ENCODE data around the gene FOXA1. TPM values are rescaled to one million over a fixed set of nuclear protein-coding genes. Genes with fewer than 3 reads are reported as not detected.

Gene FOXA1
- total and polyA plus RNA-seq, 2 of the 4 experiments (the other 2 are of a cell fraction): 0.18 to 0.31 TPM

DNA sequence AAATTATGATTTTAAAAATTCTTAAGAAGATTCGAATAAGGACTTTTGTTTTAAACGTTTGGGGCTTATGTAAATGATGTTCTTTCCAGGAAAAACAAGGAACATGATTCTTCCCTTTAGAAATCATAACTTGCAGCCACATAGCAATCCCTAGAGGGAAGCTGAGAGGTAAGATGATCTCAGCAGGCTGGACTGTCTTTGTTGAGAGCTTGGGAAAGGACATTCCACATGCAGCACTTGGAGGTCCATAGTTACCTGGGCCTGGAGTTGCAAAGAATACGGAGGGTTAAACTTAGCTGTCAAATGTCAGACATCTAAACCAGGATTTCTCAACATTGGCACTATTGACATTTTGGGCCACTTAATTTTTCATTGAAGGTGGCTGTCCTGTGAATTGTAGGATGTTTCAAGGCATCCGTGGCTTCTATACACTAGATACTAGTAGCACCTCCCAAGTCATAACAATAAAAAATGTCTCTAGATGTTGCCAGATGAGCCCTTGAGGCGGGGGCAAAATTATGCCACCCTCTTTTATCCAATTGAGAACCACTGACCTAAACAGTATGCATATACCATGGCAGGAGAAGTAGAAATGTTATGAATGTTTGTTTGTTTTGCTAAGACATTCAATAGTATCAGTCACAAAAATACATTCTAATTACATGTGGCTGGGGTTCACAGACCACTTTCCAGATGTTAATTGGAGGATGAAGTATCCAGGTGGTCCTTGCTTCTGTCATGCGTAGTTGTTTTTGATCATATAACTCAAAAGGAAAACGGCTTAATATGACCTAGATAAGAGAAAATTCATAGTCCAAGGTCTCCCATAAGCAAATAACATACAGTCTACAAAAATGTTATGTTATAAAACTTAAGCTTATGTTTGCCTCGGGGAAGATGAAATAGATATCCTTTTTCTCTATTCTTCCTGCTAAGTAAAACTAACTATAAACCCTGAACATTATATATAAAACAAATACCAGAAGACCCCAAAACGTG, 30.8 kb upstream of the FOXA1 start:
- Histone ChIP-seq H2AK5ac (ENCODE audit: low read depth, low read length) (no peak overlapping the region), H2BK5ac (ENCODE audit: low read depth, low read length, poor library complexity, severe bottlenecking) (no peak overlapping the region), H2AK9ac (replicated peaks; ENCODE audit: low read depth, low read length, poor library complexity) (no peak overlapping the region), H2BK120ac (ENCODE audit: low read depth, low read length) (no peak overlapping the region), H4K5ac (ENCODE audit: low read depth, low read length) (no peak overlapping the region), H3K9me3 (ENCODE audit: control insufficient read depth, insufficient read depth, low read length) (no peaks in the 10 kb centered on the region), H4K20me1 (ENCODE audit: insufficient read depth, low read length) (no peaks in the 10 kb centered on the region), H3K27me3 (ENCODE audit: control insufficient read depth, insufficient read depth, low read length) (no peaks in the 10 kb centered on the region; the same call in 1 of the 2 replicates), H3K79me1 (ENCODE audit: low read depth in 1 of 2, low read length in 2 of 2) (no peaks in the 10 kb centered on the region), H3K4ac (ENCODE audit: low read depth, low read length) (no peak overlapping the region), H2BK15ac (ENCODE audit: low read depth, low read length) (no peak overlapping the region), H3K18ac (ENCODE audit: low read depth, low read length) (no peak overlapping the region), H2AFZ (replicated peaks; ENCODE audit: low read length, poor library complexity) (no peak overlapping the region), H3K9me1 (ENCODE audit: insufficient read depth, low read length) (no peaks in the 10 kb centered on the region), H3K4me1 (ENCODE audit: control insufficient read depth, insufficient read depth, low read length) (peaks cover 2% of the 10 kb centered on the region; the same call in 1 of the 2 replicates), H3K27ac (ENCODE audit: insufficient read depth, low read length) (no peak overlapping the region), H3K4me3 (ENCODE audit: insufficient read depth, low read depth, low read length) (no peak overlapping the region), H4K91ac (ENCODE audit: insufficient read depth, low read depth, low read length) (no peak overlapping the region), H3K56ac (ENCODE audit: extremely low read depth, insufficient read depth, low read length) (no peak overlapping the region), H3K36me3 (ENCODE audit: control insufficient read depth, insufficient read depth, low read length) (no peaks in the 10 kb centered on the region), H3K9ac (ENCODE audit: low read depth, low read length) (no peak overlapping the region), H4K8ac (ENCODE audit: low read depth in 2 of 2, low read length in 2 of 2) (no peak overlapping the region), H3K4me2 (ENCODE audit: low read depth, low read length) (no peak overlapping the region), H2BK20ac (ENCODE audit: low read depth, low read length) (no peak overlapping the region), H3K23ac (ENCODE audit: low read depth, low read length) (no peak overlapping the region), H3K14ac (replicated peaks; ENCODE audit: low read depth, low read length) (no peak overlapping the region)
- ChIA-PET CTCF (no interaction called here), POLR2A (ENCODE audit: unreplicated experiment) (no interaction called here)
- in situ Hi-C loops (cut with MboI; ENCODE audit: low sequenced_read_pairs): no loop called here
- BruUV-seq (replicated peaks): no TSS peak
- TF ChIP-seq MAFK (IDR thresholded peaks at IDR 0.05; ENCODE audit: low read depth, low read length) (no peak), RFX5 (IDR thresholded peaks at IDR 0.05; ENCODE audit: low read depth, low read length) (no peak), MAZ (IDR thresholded peaks at IDR 0.05; ENCODE audit: borderline replicate concordance, low read depth, low read length) (no peak), FOS (IDR thresholded peaks at IDR 0.05; ENCODE audit: low read depth, low read length) (no peak), RAD21 (IDR thresholded peaks at IDR 0.05; ENCODE audit: low read length) (no peak), BHLHE40 (IDR thresholded peaks at IDR 0.05; ENCODE audit: low read depth, low read length) (no peak), CEBPB (IDR thresholded peaks at IDR 0.05; ENCODE audit: low read depth, low read length) (no peak), POLR2A (IDR thresholded peaks at IDR 0.05; ENCODE audit: low read depth, low read length) (no peak), MXI1 (IDR thresholded peaks at IDR 0.05; ENCODE audit: borderline replicate concordance, low read depth, low read length) (no peak), CHD1 (IDR thresholded peaks at IDR 0.05; ENCODE audit: low read depth, low read length) (no peak)
- TF ChIP-seq, protein P1, sequence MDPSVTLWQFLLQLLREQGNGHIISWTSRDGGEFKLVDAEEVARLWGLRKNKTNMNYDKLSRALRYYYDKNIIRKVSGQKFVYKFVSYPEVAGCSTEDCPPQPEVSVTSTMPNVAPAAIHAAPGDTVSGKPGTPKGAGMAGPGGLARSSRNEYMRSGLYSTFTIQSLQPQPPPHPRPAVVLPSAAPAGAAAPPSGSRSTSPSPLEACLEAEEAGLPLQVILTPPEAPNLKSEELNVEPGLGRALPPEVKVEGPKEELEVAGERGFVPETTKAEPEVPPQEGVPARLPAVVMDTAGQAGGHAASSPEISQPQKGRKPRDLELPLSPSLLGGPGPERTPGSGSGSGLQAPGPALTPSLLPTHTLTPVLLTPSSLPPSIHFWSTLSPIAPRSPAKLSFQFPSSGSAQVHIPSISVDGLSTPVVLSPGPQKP (IDR thresholded peaks at IDR 0.05; ENCODE audit: borderline replicate concordance, low read depth, low read length): no peak
- TF ChIP-seq, protein P2, sequence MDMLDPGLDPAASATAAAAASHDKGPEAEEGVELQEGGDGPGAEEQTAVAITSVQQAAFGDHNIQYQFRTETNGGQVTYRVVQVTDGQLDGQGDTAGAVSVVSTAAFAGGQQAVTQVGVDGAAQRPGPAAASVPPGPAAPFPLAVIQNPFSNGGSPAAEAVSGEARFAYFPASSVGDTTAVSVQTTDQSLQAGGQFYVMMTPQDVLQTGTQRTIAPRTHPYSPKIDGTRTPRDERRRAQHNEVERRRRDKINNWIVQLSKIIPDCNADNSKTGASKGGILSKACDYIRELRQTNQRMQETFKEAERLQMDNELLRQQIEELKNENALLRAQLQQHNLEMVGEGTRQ (IDR thresholded peaks at IDR 0.05; ENCODE audit: low read depth, low read length): no peak
- dilution Hi-C loops (cut with HindIII; ENCODE audit: low sequenced_read_pairs, unreplicated experiment): no loop called here
- intact Hi-C loops (cut with micrococcal nuclease): no loop called here
- ATAC-seq (ENCODE audit: low read depth) (no peak), DNase-seq (peak; percentile 30)
- WGBS, 2 experiments (ENCODE audit: extremely low coverage in 2 of 2, insufficient read length in 1 of 2): no CpG with 5 or more reads among the region's 9 CpGs
